ENCODE data around the gene LZTR1.

LZTR1 gene

GRCh38 chr22:21020802-21021429 lies 38.8 kb downstream of the LZTR1 start:
- Histone ChIP-seq H4K12ac (ENCODE audit: low read depth, low read length) (no peak overlapping the region), H3K14ac (ENCODE audit: low read length) (no peak overlapping the region), H3K4me3 (ENCODE audit: low read depth, low read length) (no peak overlapping the region), H3K27me3 (ENCODE audit: insufficient read depth, low read length) (no peaks in the 10 kb centered on the region), H3K18ac (ENCODE audit: low read length) (no peak overlapping the region), H2AFZ (ENCODE audit: insufficient read depth, low read length, poor library complexity) (no peak overlapping the region), H2BK12ac (ENCODE audit: low read length) (no peak overlapping the region), H4K8ac (ENCODE audit: low read depth, low read length) (no peak overlapping the region), H3K79me1 (ENCODE audit: low read length) (no peaks in the 10 kb centered on the region), H3K4me1 (ENCODE audit: control insufficient read depth in 1 of 2, insufficient read depth in 2 of 2, low read length in 2 of 2) (no peaks in the 10 kb centered on the region), H3K4ac (ENCODE audit: low read depth, low read length) (no peak overlapping the region), H3K9ac (ENCODE audit: low read length) (no peak overlapping the region), H3K4me2 (ENCODE audit: low read length) (no peak overlapping the region), H2AK5ac (ENCODE audit: low read length) (no peak overlapping the region), H2BK120ac (ENCODE audit: insufficient read depth, low read length, poor library complexity) (no peak overlapping the region), H3K36me3 (ENCODE audit: control insufficient read depth in 1 of 2, insufficient read depth in 2 of 2, low read length in 2 of 2) (no peaks in the 10 kb centered on the region), H2BK5ac (ENCODE audit: low read depth, low read length, poor library complexity) (no peak overlapping the region), H4K91ac (ENCODE audit: low read depth, low read length) (no peak overlapping the region), H3K9me3 (ENCODE audit: insufficient read depth, low read depth, low read length) (no peaks in the 10 kb centered on the region), H3K79me2 (ENCODE audit: control insufficient read depth, insufficient read depth, low read length, poor library complexity) (no peaks in the 10 kb centered on the region), H3K23ac (ENCODE audit: low read length) (no peak overlapping the region), H3K27ac (ENCODE audit: low read depth, low read length) (no peak overlapping the region)
- peak in 1 of 2 donors; percentile 36 for DNase-seq
- no CpG with 5 or more reads among the region's 7 CpGs for WGBS (ENCODE audit: extremely low coverage, insufficient coverage, insufficient read length)

- H2BK120ac ChIP-seq (ENCODE audit: insufficient read depth, low read length, poor library complexity): no peak overlapping the region
- no peak overlapping the region for H4K12ac ChIP-seq (ENCODE audit: low read depth, low read length)
- no peaks in the 10 kb centered on the region for H3K9me3 ChIP-seq (ENCODE audit: insufficient read depth, low read depth, low read length)
- no peak overlapping the region for H3K18ac ChIP-seq (ENCODE audit: low read length)
- H4K8ac ChIP-seq (ENCODE audit: low read depth, low read length): no peak overlapping the region
- no peak overlapping the region for H3K14ac ChIP-seq (ENCODE audit: low read length)
- no peak overlapping the region for H2BK5ac ChIP-seq (ENCODE audit: low read depth, low read length, poor library complexity)
- no peak for DNase-seq
- H2AFZ ChIP-seq (ENCODE audit: insufficient read depth, low read length, poor library complexity): no peak overlapping the region
- H3K23ac ChIP-seq (ENCODE audit: low read length): no peak overlapping the region
- H3K4me3 ChIP-seq (ENCODE audit: low read depth, low read length): no peak overlapping the region
- no peak overlapping the region for H2BK12ac ChIP-seq (ENCODE audit: low read length)
- no peak overlapping the region for H3K27ac ChIP-seq (ENCODE audit: low read depth, low read length)
- H3K9ac ChIP-seq (ENCODE audit: low read length): no peak overlapping the region
- no CpG with 5 or more reads among the region's 10 CpGs for WGBS (ENCODE audit: extremely low coverage, insufficient coverage, insufficient read length)
- no peak overlapping the region for H3K4ac ChIP-seq (ENCODE audit: low read depth, low read length)
- no peak overlapping the region for H3K4me2 ChIP-seq (ENCODE audit: low read length)
- no peaks in the 10 kb centered on the region for H3K27me3 ChIP-seq (ENCODE audit: insufficient read depth, low read length)
- H3K4me1 ChIP-seq (ENCODE audit: control insufficient read depth in 1 of 2, insufficient read depth in 2 of 2, low read length in 2 of 2): peaks cover 0 to 3% of the 10 kb centered on the region in 2 experiments
- H3K36me3 ChIP-seq (ENCODE audit: control insufficient read depth in 1 of 2, insufficient read depth in 2 of 2, low read length in 2 of 2): no peaks in the 10 kb centered on the region
- no peak overlapping the region for H4K91ac ChIP-seq (ENCODE audit: low read depth, low read length)
- no peaks in the 10 kb centered on the region for H3K79me2 ChIP-seq (ENCODE audit: control insufficient read depth, insufficient read depth, low read length, poor library complexity)
- H3K79me1 ChIP-seq (ENCODE audit: low read length): no peaks in the 10 kb centered on the region
- peak overlapping the region; percentile 2 for H2AK5ac ChIP-seq (ENCODE audit: low read length)
Observed at GRCh38 chr22:21022507-21022906, 40.4 kb downstream of the LZTR1 start.

DNA sequence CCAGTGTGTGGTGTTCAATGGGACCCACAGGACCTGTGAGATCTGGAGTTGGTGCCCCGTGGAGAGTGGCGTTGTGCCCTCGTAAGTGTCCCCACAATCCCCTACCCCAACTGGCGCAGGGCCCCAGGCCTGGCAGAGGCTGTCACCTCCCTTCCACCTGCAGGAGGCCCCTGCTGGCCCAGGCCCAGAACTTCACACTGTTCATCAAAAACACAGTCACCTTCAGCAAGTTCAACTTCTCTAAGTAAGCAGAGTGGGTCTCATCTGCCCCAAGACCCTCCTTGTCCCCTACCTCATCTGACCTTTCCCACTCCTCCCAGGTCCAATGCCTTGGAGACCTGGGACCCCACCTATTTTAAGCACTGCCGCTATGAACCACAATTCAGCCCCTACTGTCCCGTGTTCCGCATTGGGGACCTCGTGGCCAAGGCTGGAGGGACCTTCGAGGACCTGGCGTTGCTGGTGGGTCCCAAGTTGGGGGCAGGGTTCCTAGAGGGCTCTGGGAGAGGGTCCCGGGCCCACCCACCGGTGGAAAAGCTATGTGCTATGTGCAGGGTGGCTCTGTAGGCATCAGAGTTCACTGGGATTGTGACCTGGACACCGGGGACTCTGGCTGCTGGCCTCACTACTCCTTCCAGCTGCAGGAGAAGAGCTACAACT lies 41.0 kb downstream of the LZTR1 start:
- no peaks in the 10 kb centered on the region for H3K27me3 ChIP-seq (ENCODE audit: insufficient read depth, low read length)
- H3K9me3 ChIP-seq (ENCODE audit: insufficient read depth, low read depth, low read length): no peaks in the 10 kb centered on the region
- H3K4me2 ChIP-seq (ENCODE audit: low read length): no peak overlapping the region
- H2BK12ac ChIP-seq (ENCODE audit: low read length): no peak overlapping the region
- no peak overlapping the region for H2AFZ ChIP-seq (ENCODE audit: insufficient read depth, low read length, poor library complexity)
- H2BK120ac ChIP-seq (ENCODE audit: insufficient read depth, low read length, poor library complexity): no peak overlapping the region
- no peak overlapping the region for H3K18ac ChIP-seq (ENCODE audit: low read length)
- WGBS (ENCODE audit: extremely low coverage, insufficient coverage, insufficient read length): no CpG with 5 or more reads among the region's 13 CpGs
- H2BK5ac ChIP-seq (ENCODE audit: low read depth, low read length, poor library complexity): no peak overlapping the region
- H3K4ac ChIP-seq (ENCODE audit: low read depth, low read length): no peak overlapping the region
- no peaks in the 10 kb centered on the region for H3K79me1 ChIP-seq (ENCODE audit: low read length)
- H4K12ac ChIP-seq (ENCODE audit: low read depth, low read length): no peak overlapping the region
- no peak overlapping the region for H3K14ac ChIP-seq (ENCODE audit: low read length)
- H3K23ac ChIP-seq (ENCODE audit: low read length): no peak overlapping the region
- H3K4me3 ChIP-seq (ENCODE audit: low read depth, low read length): no peak overlapping the region
- DNase-seq: no peak
- H3K27ac ChIP-seq (ENCODE audit: low read depth, low read length): no peak overlapping the region
- H3K36me3 ChIP-seq (ENCODE audit: control insufficient read depth in 1 of 2, insufficient read depth in 2 of 2, low read length in 2 of 2): no peaks in the 10 kb centered on the region
- H3K9ac ChIP-seq (ENCODE audit: low read length): no peak overlapping the region
- no peaks in the 10 kb centered on the region for H3K79me2 ChIP-seq (ENCODE audit: control insufficient read depth, insufficient read depth, low read length, poor library complexity)
- peak overlapping the region; percentile 51 for H2AK5ac ChIP-seq (ENCODE audit: low read length)
- no peak overlapping the region for H4K8ac ChIP-seq (ENCODE audit: low read depth, low read length)
- no peak overlapping the region for H4K91ac ChIP-seq (ENCODE audit: low read depth, low read length)
- H3K4me1 ChIP-seq (ENCODE audit: control insufficient read depth in 1 of 2, insufficient read depth in 2 of 2, low read length in 2 of 2): peaks cover 0 to 7% of the 10 kb centered on the region in 2 experiments

DNA sequence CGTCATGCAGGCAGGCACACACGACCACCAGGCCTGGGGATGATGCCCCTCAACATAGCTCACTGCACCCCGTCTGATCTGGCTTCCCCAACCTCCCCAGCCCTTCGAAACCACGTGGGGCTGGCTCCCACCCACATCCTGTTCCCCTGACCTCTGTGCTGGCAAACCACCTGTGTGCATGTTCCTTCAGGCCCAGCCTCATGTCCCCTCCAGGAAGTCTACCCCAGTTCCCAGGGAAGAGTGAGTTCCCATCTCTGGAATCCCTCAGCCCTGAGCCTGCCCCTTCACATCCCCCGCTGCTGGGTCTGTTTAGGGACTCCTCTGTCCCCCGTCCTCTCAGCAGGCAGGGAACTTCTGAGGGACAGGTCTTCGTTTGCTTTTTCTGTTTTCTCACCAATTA lies 43.2 kb downstream of the LZTR1 start:
- Histone ChIP-seq H3K4me1 (ENCODE audit: control insufficient read depth in 1 of 2, insufficient read depth in 2 of 2, low read length in 2 of 2) (peaks cover 11 to 17% of the 10 kb centered on the region in 2 experiments), H4K8ac (ENCODE audit: low read depth, low read length) (no peak overlapping the region), H3K4me2 (ENCODE audit: low read length) (no peak overlapping the region), H3K9ac (ENCODE audit: low read length) (no peak overlapping the region), H3K36me3 (ENCODE audit: control insufficient read depth in 1 of 2, insufficient read depth in 2 of 2, low read length in 2 of 2) (no peaks in the 10 kb centered on the region), H3K4me3 (ENCODE audit: low read depth, low read length) (no peak overlapping the region), H3K23ac (ENCODE audit: low read length) (no peak overlapping the region), H2BK5ac (ENCODE audit: low read depth, low read length, poor library complexity) (no peak overlapping the region), H4K12ac (ENCODE audit: low read depth, low read length) (no peak overlapping the region), H3K79me1 (ENCODE audit: low read length) (no peaks in the 10 kb centered on the region), H3K14ac (ENCODE audit: low read length) (no peak overlapping the region), H2AK5ac (ENCODE audit: low read length) (no peak overlapping the region), H3K4ac (ENCODE audit: low read depth, low read length) (no peak overlapping the region), H3K18ac (ENCODE audit: low read length) (no peak overlapping the region), H2BK120ac (ENCODE audit: insufficient read depth, low read length, poor library complexity) (no peak overlapping the region), H3K27ac (ENCODE audit: low read depth, low read length) (no peak overlapping the region), H3K79me2 (ENCODE audit: control insufficient read depth, insufficient read depth, low read length, poor library complexity) (no peaks in the 10 kb centered on the region), H2AFZ (ENCODE audit: insufficient read depth, low read length, poor library complexity) (no peak overlapping the region), H4K91ac (ENCODE audit: low read depth, low read length) (no peak overlapping the region), H2BK12ac (ENCODE audit: low read length) (no peak overlapping the region), H3K27me3 (ENCODE audit: insufficient read depth, low read length) (no peaks in the 10 kb centered on the region), H3K9me3 (ENCODE audit: insufficient read depth, low read depth, low read length) (no peaks in the 10 kb centered on the region)
- no CpG with 5 or more reads among the region's 8 CpGs for WGBS (ENCODE audit: extremely low coverage, insufficient coverage, insufficient read length)
- DNase-seq: no peak
